ENCODE results near the gene MARCHF2.
"Not testable (repeated sequence)": the region's sequence is repeated elsewhere in the genome, so short reads cannot be mapped to it uniquely, and the experiment has no call there.

MARCHF2 gene

GRCh38 chr19:8412783-8413628 lies at the start of gene MARCHF2:
Gene MARCHF2, plus strand, starts transcription at chr19:8413305. Its CDS starts 8,536 bp downstream, at chr19:8421841.
- peak; percentile 94 for DNase-seq

DNA sequence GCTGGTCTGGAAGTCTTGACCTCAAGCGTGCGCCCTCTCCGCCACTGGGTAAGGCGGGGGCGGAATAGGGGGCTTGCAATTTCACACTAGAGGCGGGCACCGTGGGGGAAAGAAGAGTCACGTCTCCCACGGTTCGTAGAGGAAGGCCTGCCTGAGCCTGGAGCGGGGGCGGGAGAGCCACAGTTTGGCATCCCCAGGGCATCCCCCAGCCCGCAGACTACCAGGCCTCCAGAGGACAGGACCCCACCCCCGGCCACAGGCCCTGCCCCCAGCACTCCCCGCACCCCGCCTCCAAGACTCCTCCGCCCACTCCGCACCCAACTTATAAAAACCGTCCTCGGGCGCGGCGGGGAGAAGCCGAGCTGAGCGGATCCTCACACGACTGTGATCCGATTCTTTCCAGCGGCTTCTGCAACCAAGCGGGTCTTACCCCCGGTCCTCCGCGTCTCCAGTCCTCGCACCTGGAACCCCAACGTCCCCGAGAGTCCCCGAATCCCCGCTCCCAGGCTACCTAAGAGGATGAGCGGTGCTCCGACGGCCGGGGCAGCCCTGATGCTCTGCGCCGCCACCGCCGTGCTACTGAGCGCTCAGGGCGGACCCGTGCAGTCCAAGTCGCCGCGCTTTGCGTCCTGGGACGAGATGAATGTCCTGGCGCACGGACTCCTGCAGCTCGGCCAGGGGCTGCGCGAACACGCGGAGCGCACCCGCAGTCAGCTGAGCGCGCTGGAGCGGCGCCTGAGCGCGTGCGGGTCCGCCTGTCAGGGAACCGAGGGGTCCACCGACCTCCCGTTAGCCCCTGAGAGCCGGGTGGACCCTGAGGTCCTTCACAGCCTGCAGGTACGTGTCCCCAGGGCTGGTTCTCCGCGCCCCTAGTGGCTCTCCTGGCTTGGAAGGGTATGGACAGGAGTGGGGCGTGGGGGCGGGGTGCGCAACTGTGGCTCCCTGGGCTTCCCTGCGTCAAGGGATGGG lies 49.0 kb upstream of the MARCHF2 start, which contains the start of gene ANGPTL4:
TSS of gene ANGPTL4 (plus strand) at position 353 of the 969 bp plus-strand sequence. CDS start at position 520, 167 bp downstream.
- DNase-seq, result peak; percentile 62

GRCh38 chr19:8366121-8366581 lies 47.0 kb upstream of the MARCHF2 start:
- no peak for DNase-seq

DNA sequence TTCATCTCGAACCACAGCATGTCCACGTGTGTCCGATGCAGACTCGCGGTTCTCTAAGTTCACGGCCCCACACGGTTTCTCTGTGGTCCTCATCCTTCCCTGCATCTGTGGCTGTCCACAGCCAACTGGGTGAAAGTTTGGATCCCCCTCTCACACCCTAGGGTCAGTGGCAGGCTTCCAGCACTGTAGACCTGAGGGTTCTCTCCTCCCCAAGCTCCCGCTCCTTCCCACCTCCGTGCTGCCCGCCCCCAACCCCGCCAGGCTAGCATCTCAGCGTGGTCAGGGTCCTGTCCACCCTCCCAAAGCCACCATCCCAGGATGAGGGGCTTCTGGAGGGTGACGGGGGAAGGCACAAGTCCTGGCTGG lies 46.2 kb upstream of the MARCHF2 start:
- no peak for DNase-seq

DNA sequence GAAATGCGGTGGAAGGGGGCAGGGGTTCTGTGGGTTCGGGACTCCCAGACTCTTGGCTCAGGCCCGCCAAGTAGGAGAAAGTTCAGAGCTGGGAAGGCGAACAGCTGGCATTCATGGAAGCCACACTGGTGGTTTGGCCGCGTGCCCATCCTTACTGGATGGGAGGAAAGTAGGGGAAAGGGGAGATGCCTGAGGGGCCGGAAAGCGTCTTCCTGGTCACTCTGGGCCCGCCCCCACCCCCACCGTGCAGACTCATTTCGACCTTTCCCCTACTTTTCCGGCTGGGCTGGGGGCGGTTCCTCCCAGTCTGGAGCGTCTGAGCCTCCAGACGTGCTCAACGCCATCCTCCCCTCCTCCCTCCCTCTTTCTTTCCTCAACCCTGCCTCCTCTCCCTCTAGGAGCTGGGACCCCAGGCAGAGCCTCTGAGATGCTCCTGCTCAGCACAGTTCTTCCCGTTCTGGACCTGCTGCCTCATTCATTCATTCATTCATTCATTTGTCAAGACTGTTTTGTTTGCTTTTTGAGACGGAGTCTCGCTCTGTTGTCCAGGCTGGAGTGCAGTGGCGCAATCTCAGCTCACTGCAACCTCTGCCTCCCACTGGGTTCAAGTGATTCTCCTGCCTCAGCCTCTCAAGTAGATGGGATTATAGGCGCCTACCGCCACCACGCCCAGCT lies 45.6 kb upstream of the MARCHF2 start:
- DNase-seq, result no peak

DNA sequence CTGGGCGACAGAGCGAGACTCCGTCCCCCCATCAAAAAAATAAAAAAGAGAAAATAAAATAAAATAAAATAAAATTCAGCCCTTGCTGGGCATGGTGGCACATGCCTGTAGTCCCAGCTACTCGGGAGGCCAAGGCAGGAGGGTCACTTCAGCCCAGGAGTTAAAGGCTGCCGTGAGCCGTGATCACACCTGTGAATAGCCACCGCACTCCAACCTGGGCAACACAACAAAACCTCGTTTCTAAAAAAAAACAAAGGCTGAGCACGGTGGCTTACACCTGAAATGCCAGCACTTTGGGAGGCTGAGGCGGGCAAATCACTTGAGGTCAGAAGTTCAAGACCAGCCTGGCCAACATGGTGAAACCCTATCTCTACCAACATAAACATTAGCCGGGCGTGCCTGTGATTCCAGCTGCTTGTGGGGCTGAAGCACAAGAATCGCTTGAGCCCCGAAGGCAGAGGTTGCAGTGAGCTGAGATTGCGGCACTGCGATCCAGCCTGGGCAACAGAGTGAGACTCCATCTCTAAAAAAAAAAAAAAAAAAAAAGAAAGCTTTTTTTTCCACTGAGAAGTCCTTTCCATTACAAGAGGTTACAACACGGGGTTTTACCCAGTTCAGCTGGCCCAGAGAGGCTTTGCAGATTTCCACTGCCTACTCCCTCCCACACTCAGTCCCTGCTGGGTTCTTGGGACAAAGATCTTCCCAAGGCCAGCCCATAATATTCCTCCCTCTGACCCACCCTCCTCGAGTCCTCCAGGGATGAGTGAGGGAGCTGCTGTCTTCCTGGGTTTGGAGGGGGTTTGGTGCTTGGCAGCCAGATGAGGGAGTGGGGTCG lies 42.7 kb upstream of the MARCHF2 start:
- DNase-seq, result no peak

DNA sequence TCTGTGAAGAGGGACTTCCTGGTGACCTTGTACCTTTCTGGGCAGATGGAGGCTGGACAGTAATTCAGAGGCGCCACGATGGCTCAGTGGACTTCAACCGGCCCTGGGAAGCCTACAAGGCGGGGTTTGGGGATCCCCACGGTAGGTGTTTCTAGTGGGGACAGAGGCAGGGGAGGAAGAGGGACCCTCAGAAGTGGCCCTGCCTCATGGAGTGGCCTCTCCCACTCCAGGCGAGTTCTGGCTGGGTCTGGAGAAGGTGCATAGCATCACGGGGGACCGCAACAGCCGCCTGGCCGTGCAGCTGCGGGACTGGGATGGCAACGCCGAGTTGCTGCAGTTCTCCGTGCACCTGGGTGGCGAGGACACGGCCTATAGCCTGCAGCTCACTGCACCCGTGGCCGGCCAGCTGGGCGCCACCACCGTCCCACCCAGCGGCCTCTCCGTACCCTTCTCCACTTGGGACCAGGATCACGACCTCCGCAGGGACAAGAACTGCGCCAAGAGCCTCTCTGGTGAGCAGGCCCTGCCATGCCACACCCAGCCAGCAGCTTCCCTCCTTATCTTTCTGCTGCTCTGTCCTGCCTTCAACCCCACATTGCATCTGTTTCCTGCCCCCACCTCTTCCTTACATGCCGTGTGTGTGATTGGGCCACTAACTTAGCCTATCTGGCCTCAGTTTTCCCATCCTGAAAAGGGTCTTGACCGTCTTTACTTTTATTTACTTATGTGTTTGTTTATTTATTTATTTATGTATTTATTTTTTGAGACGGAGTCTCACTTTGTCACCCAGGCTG lies 41.9 kb upstream of the MARCHF2 start:
- no peak for DNase-seq

- DNase-seq, result no peak
These were observed 39.0 kb upstream of the MARCHF2 start for GRCh38 chr19:8373867-8374813.

- not testable (repeated sequence) for DNase-seq
These were observed 37.3 kb upstream of the MARCHF2 start for GRCh38 chr19:8375766-8376165.

DNA sequence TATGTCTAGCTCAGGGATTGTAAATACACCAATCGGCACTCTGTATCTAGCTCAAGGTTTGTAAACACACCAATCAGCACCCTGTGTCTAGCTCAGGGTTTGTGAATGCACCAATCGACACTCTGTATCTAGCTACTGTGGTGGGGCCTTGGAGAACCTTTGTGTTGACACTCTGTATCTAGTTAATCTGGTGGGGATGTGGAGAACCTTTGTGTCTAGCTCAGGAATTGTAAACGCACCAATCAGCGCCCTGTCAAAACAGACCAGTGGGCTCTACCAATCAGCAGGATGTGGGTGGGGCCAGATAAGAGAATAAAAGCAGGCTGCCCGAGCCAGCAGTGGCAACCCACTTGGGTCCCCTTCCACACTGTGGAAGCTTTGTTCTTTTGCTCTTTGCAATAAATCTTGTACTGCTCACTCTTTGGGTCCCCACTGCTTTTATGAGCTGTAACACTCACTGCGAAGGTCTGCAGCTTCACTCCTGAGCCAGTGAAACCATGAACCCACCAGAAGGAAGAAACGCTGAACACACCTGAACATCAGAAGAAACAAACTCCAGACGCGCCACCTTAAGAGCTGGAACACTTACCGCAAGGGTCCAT lies 36.6 kb upstream of the MARCHF2 start:
- DNase-seq, result not testable (repeated sequence)

GRCh38 chr19:8377598-8377997 lies 35.5 kb upstream of the MARCHF2 start:
- no peak for DNase-seq

DNA sequence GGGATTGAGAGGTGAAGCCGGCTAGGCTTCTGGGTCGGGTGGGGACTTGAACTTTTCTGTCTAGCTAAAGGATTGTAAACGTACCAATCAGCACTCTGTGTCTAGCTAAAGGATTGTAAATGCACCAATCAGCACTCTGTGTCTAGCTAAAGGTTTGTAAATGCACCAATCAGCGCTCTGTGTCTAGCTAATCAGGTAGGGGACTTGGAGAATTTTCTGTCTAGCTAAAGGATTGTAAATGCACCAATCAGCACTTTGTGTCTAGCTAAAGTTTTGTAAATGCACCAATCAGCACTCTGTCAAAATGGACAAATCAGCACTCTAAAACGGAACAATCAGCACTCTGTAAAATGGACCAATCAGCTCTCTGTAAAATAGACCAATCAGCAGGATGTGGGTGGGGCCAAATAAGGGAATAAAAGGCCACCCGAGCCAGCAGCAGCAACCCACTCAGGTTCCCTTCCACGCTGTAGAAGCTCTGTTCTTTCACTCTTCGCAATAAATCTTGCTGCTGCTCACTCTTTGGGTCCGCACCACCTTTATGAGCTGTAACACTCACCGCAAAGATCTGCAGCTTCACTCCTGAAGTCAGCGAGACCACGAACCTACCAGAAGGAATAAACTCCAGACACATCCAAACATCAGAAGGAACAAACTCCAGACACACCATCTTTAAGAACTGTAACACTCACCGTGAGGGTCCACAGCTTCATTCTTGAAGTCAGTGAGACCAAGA lies 33.8 kb upstream of the MARCHF2 start:
- DNase-seq, result not testable (repeated sequence)

- not testable (repeated sequence) for DNase-seq
These were observed 28.5 kb upstream of the MARCHF2 start for GRCh38 chr19:8384569-8384968.

- not testable (repeated sequence) for DNase-seq
These were observed 28.0 kb upstream of the MARCHF2 start for GRCh38 chr19:8385103-8385502.

- not testable (repeated sequence) for DNase-seq
These were observed 27.5 kb upstream of the MARCHF2 start for GRCh38 chr19:8385566-8385965.

- not testable (repeated sequence) for DNase-seq
These were observed 26.7 kb upstream of the MARCHF2 start for GRCh38 chr19:8386419-8386818.

GRCh38 chr19:8386990-8387389 lies 26.1 kb upstream of the MARCHF2 start:
- no peak for DNase-seq
